Measurements from ENCODE around the gene SLC35G6. TPM values are rescaled to one million over a fixed set of nuclear protein-coding genes. Genes with fewer than 3 reads are reported as not detected.

The SLC35G6 gene
- total and polyA plus RNA-seq, 2 of the 13 experiments (the other 11 are each of a cell fraction or from before 2014, with no cell fraction given), result 0.07 TPM; not detected in 1

- TF ChIP-seq ARID2 (CRISPR knock-in tag; IDR thresholded peaks at IDR 0.05; ENCODE audit: borderline replicate concordance) (no peak), HES4 (CRISPR knock-in tag; IDR thresholded peaks at IDR 0.05; ENCODE audit: borderline replicate concordance) (peak; percentile 96), ZNF646 (CRISPR knock-in tag; IDR thresholded peaks at IDR 0.05) (no peak), ZBTB34 (CRISPR knock-in tag; IDR thresholded peaks at IDR 0.05) (no peak), ZNF225 (CRISPR knock-in tag; IDR thresholded peaks at IDR 0.05) (no peak; the same call in 1 of the 2 replicates), NCOR1 (IDR thresholded peaks at IDR 0.05; ENCODE audit: borderline replicate concordance, low read length) (peak; percentile 60; the same call in 1 of the 2 replicates), NFRKB (IDR thresholded peaks at IDR 0.05) (no peak), ZNF614 (CRISPR knock-in tag; IDR thresholded peaks at IDR 0.05; ENCODE audit: borderline replicate concordance) (peak; percentile 43; the same call in 1 of the 2 replicates), JDP2 (CRISPR knock-in tag; IDR thresholded peaks at IDR 0.05; ENCODE audit: borderline replicate concordance) (no peak), ZNF766 (CRISPR knock-in tag; IDR thresholded peaks at IDR 0.05; ENCODE audit: borderline replicate concordance) (peak; percentile 81; the same call in 1 of the 2 replicates), FOXO1 (CRISPR knock-in tag; IDR thresholded peaks at IDR 0.05) (peak; percentile 69), ZXDC (CRISPR knock-in tag; IDR thresholded peaks at IDR 0.05) (peak; percentile 100), ARHGAP35 (CRISPR knock-in tag; IDR thresholded peaks at IDR 0.05; ENCODE audit: borderline replicate concordance) (peak; percentile 44; the same call in 1 of the 2 replicates), ONECUT2 (CRISPR knock-in tag; IDR thresholded peaks at IDR 0.05) (0 out of 2 replicates have a peak, but pooled peaks have one; percentile 64), GABPB1 (CRISPR knock-in tag; IDR thresholded peaks at IDR 0.05) (peak; percentile 84), NONO (IDR thresholded peaks at IDR 0.05) (0 out of 2 replicates have a peak, but pooled peaks have one; percentile 89), NONO (CRISPR knock-in tag; conservative IDR thresholded peaks at IDR 0.05) (peak; percentile 81), MED8 (CRISPR knock-in tag; IDR thresholded peaks at IDR 0.05; ENCODE audit: insufficient replicate concordance) (peak; percentile 50), PAF1 (CRISPR knock-in tag; IDR thresholded peaks at IDR 0.05) (no peak)
Measured at GRCh38 chr17:7484067-7484918, 3.0 kb downstream of the SLC35G6 start, which contains the start of gene POLR2A (continued).

Measured in HepG2 (cell line).